ENCODE data around the gene REEP5.

- TF ChIP-seq CTCF (conservative IDR thresholded peaks at IDR 0.05 in 1 of 2, IDR thresholded peaks at IDR 0.05 in 1 of 2; ENCODE audit: extremely low read depth in 1 of 2, insufficient read depth in 1 of 2, low read depth in 1 of 2, low read length in 2 of 2) (no peak), EZH2 (IDR thresholded peaks at IDR 0.05; ENCODE audit: borderline replicate concordance, low read length) (no peak)
Observed at GRCh38 chr5:112906637-112907036, 15.4 kb downstream of the REEP5 start.

All from mammary epithelial cell (primary cell).